Measurements from ENCODE around the gene GLI1. TPM values are rescaled to one million over a fixed set of nuclear protein-coding genes. Genes with fewer than 3 reads are reported as not detected.

GLI1 gene
- total RNA-seq, 1 donor from 2014 or later = 6.8 TPM

DNA sequence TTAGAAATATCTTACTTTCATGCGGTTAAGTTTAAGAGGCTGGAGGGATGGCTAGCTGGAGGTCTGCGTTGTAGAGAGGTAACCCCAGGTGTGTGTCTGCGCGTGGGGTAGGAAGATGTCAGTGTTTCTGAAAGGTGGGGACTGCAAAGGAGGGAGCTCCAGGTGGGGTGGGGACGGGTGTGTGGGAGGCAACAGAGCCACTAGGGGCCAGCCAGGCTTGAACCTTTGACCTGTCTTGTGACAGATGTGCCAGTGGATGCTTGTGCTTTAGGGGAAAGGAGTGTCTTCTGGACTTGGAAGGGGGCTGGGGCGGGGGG is 841 bp downstream of the GLI1 start:
- Mint-ChIP-seq H3K36me3 (ENCODE audit: low read depth) (no peaks in the 10 kb centered on the region), H3K4me1 (ENCODE audit: low read depth) (peaks cover 55% of the 10 kb centered on the region), H3K27ac (ENCODE audit: unreplicated experiment) (peak overlapping the region; percentile 88), H3K4me3 (ENCODE audit: unreplicated experiment) (peak overlapping the region; percentile 95), H3K9me3 (ENCODE audit: low read depth) (no peaks in the 10 kb centered on the region), H3K27me3 (ENCODE audit: low read depth) (no peaks in the 10 kb centered on the region)
- TF ChIP-seq, protein P1, sequence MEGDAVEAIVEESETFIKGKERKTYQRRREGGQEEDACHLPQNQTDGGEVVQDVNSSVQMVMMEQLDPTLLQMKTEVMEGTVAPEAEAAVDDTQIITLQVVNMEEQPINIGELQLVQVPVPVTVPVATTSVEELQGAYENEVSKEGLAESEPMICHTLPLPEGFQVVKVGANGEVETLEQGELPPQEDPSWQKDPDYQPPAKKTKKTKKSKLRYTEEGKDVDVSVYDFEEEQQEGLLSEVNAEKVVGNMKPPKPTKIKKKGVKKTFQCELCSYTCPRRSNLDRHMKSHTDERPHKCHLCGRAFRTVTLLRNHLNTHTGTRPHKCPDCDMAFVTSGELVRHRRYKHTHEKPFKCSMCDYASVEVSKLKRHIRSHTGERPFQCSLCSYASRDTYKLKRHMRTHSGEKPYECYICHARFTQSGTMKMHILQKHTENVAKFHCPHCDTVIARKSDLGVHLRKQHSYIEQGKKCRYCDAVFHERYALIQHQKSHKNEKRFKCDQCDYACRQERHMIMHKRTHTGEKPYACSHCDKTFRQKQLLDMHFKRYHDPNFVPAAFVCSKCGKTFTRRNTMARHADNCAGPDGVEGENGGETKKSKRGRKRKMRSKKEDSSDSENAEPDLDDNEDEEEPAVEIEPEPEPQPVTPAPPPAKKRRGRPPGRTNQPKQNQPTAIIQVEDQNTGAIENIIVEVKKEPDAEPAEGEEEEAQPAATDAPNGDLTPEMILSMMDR (IDR thresholded peaks at IDR 0.05) = no peak
- no peak for DNase-seq (ENCODE audit: low spot score)

- peak overlapping the region; percentile 95 for H3K4me3 Mint-ChIP-seq (ENCODE audit: unreplicated experiment)
- TF ChIP-seq, protein P1 (IDR thresholded peaks at IDR 0.05) = no peak
- no peaks in the 10 kb centered on the region for H3K27me3 Mint-ChIP-seq (ENCODE audit: low read depth)
- H3K27ac Mint-ChIP-seq (ENCODE audit: unreplicated experiment) = no peak overlapping the region
- no peaks in the 10 kb centered on the region for H3K36me3 Mint-ChIP-seq (ENCODE audit: low read depth)
- H3K4me1 Mint-ChIP-seq (ENCODE audit: low read depth) = peaks cover 50% of the 10 kb centered on the region
- no peaks in the 10 kb centered on the region for H3K9me3 Mint-ChIP-seq (ENCODE audit: low read depth)
- DNase-seq (ENCODE audit: low spot score) = no peak
Measured at GRCh38 chr12:57460841-57461275, 1.3 kb downstream of the GLI1 start.

GRCh38 chr12:57461276-57461916 is 1.8 kb downstream of the GLI1 start:
- TF ChIP-seq, protein P1 (IDR thresholded peaks at IDR 0.05) = no peak
- H3K9me3 Mint-ChIP-seq (ENCODE audit: low read depth) = no peaks in the 10 kb centered on the region
- H3K4me1 Mint-ChIP-seq (ENCODE audit: low read depth) = peaks cover 45% of the 10 kb centered on the region
- DNase-seq (ENCODE audit: low spot score) = peak; percentile 90
- no peaks in the 10 kb centered on the region for H3K36me3 Mint-ChIP-seq (ENCODE audit: low read depth)
- no peaks in the 10 kb centered on the region for H3K27me3 Mint-ChIP-seq (ENCODE audit: low read depth)
- peak overlapping the region; percentile 95 for H3K4me3 Mint-ChIP-seq (ENCODE audit: unreplicated experiment)
- H3K27ac Mint-ChIP-seq (ENCODE audit: unreplicated experiment) = peak overlapping the region; percentile 54

DNA sequence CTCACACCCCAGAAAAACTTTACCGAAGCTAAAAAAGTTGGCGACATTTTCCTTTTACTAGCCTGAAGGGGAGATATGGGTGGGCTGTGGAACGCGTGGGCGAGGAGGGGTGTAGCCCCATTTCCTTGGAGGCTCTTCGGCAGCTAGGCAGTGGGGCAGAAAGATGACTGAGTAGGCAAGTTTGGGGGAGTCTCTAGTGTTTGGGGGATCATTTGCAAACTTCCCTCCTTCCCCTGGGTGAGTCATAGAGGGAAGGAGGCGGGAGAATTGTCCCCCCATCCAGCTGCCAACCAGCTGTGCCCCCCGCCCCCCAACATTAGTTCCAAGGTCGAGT is 2.3 kb downstream of the GLI1 start:
- Mint-ChIP-seq H3K4me1 (ENCODE audit: low read depth) (peaks cover 40% of the 10 kb centered on the region), H3K27me3 (ENCODE audit: low read depth) (no peaks in the 10 kb centered on the region), H3K27ac (ENCODE audit: unreplicated experiment) (peak overlapping the region; percentile 85), H3K9me3 (ENCODE audit: low read depth) (no peaks in the 10 kb centered on the region), H3K4me3 (ENCODE audit: unreplicated experiment) (peak overlapping the region; percentile 95), H3K36me3 (ENCODE audit: low read depth) (no peaks in the 10 kb centered on the region)
- TF ChIP-seq, protein P1 (IDR thresholded peaks at IDR 0.05) = no peak
- no peak for DNase-seq (ENCODE audit: low spot score)

- H3K4me1 Mint-ChIP-seq (ENCODE audit: low read depth) = peaks cover 37% of the 10 kb centered on the region
Measured at GRCh38 chr12:57462251-57462911, 2.8 kb downstream of the GLI1 start.

More at GRCh38 chr12:57462251-57462911, 2.8 kb downstream of the GLI1 start:
- TF ChIP-seq, protein P1 (IDR thresholded peaks at IDR 0.05) = peak; percentile 96
- Mint-ChIP-seq H3K27me3 (ENCODE audit: low read depth) (no peaks in the 10 kb centered on the region), H3K9me3 (ENCODE audit: low read depth) (no peaks in the 10 kb centered on the region), H3K4me3 (ENCODE audit: unreplicated experiment) (peak overlapping the region; percentile 95), H3K36me3 (ENCODE audit: low read depth) (no peaks in the 10 kb centered on the region), H3K27ac (ENCODE audit: unreplicated experiment) (peak overlapping the region; percentile 90)
- DNase-seq (ENCODE audit: low spot score) = peak; percentile 90
